ENCODE data around the gene BEST3. TPM values are rescaled to one million over a fixed set of nuclear protein-coding genes. Genes with fewer than 3 reads are reported as not detected.
A peak's percentile ranks its signal among the peaks of the same experiment; 100 is the strongest.

BEST3 gene
- not detected in 2 replicates for total RNA-seq (2014; rRNA removed; shearing (Covaris generic))

DNA sequence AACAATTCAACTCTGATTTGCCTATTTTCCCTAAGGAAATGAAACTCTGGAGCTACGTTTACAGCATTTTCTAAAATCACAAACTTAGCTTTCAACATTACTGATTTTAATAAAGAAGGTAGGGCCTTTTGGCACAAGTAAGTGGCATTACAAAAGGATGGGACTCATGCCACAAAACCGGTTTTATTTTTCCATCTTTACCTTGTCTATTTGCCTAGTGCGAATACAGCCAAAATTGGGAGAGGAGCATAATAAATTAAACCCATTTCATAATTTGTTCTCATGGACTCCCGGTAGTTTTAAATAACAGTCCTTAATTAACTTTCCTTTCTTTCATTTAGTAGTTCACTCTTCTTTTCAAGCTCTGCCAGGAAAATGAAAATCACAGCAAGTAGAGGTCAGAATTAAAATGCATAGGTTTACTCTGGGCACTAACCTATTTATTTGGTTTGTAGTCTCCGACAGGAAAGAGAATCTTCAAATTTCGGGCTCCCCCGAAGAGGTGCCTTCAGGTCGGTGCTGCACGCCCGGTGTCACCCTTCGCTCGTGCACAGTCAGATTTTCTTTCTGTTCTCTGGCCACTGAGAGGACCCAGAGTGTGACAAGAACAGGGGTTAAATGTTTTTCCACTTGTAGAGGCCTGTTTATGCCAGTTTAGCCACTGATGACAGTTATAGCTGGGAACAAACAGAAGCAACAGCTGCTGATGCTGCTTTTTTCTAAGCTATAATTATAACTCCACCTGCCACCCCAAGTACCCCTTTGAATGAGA, at the start of gene BEST3:
Gene BEST3, minus strand, starts transcription at position 535 of the 772 bp plus-strand sequence. CDS start 1,505 bp downstream, outside the sequence.
- no peak for DNase-seq (ENCODE audit: low spot score)

DNA sequence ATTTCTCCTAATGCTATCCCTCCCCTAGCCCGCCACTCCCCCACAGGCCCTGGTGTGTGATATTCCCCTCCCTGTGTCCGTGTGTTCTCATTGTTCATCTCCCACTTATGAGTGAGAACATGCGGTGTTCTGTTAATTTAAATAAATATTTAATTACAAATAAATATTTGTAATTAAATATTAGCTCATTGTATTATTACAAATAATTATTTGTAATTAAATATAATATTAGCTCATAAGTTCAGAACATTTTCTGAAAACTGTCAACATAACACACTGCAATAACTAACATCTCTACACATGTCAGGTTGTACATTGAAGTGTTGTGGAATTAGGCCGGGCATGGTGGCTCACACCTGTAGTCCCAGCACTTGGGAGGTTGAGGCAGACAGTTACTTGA, 45.0 kb upstream of the BEST3 start:
- DNase-seq (ENCODE audit: low spot score) = no peak

DNA sequence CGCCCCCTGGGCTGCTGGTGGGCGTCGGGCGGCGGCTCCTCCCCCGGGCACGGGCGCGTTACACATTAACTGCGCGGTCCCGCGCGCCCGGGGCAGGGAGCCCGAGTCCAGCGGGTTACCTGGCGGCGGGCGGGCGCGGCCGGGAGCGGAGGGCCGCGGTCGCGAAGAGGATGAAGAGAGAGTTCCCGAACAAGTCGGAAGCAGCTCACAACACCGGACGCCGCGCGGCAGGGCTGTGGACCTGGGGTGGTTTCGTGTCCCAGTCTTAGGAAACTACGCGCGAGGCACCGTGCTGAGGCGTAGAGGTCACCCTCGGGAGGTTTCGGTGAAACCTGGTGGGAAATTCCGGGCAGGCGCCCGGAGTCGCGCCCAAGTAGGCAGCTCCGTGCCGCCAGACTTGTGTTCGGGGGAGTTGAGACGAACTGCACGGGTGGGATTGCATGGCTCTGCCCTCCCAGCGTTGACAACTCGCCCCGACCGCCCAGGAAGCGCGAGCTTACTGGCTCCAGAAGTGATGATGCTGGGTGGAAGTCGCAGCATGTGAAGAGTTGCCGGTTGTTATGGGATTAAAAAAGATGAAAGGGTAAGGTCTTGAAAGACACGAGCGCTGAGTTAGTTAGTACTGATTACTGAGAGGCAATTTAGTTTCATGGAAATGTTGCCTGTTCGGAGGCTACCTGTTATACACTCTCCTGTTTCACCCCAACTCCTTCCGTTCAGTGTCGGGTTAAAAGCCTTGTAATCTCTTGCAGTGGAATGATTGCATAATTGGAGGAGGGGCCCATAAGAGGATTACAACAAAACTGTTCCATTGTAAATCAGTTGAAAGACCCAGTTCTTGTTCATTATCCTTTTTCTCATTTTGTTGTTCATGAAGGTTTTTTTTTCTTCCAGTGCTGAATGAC, 40.4 kb upstream of the BEST3 start:
- DNase-seq (ENCODE audit: low spot score) = peak; percentile 7

DNA sequence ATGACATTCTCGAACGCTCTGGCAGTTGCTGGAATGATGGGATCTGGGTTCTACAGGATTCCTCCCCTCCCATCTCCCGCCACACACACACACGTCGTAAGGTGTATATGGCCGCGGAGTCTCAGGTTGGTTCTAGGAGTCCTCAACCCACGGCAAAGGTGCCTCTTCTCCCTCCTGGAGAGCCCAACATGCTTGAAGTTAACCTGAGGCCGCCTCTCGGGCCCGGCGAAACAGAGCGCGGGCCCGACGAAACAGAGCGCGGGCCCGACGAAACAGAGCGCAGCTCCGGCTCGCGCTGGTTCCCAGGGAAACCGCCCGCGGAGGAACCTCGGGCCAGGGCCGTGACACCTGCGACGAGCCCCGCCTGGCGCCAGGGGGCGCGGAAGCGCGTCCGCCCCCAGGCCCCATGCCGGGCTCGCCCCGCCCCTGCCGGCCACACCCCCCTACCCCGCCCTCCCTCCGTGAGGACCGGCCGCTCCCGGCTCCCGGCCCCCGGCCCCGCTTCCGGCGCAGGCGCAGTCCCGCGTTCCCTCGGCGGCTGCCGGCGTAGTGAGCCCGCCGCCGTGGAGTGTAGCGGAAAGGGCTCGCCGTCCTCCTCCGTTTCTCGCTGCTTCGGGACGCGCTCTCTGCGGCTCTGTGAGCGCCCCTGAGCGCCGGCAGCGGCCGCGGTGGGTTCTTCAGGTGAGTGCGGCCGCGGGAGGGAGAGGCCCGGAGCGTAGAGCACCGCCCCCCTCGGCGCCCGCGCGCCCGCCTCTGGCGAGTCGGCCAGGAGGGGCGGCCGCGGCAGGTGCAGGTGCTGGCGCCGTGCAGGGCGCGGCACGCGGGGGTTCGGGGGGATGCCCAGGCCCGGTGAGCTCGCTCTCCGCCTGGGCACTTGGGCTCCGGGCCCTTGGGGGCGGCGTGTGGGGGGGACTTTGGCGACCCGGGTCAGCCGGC, 39.5 kb upstream of the BEST3 start, which contains the start of gene RAB3IP:
Gene RAB3IP, plus strand, starts transcription at position 510 of the 936 bp plus-strand sequence. CDS start 16,549 bp downstream, outside the sequence.
- DNase-seq (ENCODE audit: low spot score) = peak; percentile 61

DNA sequence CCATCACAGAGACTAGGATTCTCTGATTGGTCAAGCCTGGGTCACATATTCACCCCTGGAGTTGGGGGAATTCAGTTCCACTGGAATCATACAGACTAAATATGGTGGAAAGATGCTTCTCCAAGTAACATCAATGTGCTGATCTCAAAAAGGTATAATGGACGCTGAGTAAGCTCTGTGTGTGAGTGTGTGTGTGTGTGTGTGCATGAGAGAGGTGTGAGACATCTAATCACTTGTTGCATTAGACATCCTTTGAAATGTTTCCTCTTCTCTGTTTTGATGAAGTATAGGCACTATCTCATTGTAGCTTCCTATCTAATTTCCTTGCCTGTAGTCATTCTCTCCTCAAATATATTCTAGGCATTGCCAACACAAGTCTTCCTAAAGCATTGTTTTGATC, 34.5 kb upstream of the BEST3 start:
- no peak for DNase-seq (ENCODE audit: low spot score)

DNA sequence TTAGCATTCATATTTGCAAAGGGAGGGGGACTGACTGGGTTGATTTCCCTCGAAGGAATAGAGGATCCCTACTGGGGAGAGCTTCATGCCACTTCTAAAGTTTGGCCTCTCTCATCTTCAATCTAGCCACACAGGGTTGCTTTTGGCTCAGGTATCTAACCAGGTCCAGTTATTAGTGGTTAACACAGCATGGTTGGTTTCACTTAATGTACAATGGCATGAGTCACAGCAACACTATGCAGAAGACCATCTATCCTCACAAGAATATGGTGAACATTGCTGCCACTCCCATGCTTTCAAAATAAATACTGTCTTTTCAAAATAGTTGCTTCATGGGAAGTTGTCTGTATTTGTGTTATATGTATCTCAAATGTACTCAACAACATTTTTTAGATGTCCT, 33.0 kb upstream of the BEST3 start:
- DNase-seq (ENCODE audit: low spot score) = peak; percentile 15

DNA sequence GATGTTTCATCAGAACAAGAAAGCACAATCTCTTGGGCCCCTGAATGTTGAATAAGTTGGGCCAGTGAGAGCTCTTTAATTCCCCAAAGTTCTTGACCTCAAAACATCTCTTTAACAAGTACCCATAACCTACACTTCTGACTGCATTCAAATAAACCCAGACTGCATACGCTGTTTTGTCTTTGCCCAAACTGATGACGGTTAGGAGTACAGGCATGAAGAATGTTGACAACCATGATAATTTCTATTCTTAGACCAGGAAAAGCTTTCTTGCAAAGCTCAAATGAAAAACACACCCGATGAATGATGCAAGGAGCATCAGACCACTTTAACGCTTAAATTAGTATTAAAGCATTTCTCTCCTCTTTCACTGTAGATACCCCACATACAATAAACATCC, 27.8 kb upstream of the BEST3 start:
- no peak for DNase-seq (ENCODE audit: low spot score)

DNA sequence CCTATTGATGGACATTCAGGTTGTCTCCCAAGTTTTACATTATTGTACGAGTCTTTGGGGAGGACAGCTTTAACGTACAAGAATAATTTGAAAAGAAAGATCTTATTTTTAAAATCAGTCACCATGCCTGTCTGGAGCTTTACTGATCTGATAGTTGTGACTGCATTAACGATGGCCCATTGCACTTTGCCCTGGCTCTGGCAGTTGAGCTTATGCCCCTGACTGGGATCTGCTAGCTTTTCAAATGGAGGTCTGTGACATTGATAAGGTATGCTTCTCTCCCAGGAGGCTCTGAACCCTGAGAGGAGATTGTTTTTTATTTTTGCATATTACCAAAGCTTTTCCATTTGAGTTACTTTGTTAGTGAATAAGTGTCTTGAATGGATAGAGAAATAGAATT, 21.6 kb upstream of the BEST3 start:
- DNase-seq (ENCODE audit: low spot score) = no peak

DNA sequence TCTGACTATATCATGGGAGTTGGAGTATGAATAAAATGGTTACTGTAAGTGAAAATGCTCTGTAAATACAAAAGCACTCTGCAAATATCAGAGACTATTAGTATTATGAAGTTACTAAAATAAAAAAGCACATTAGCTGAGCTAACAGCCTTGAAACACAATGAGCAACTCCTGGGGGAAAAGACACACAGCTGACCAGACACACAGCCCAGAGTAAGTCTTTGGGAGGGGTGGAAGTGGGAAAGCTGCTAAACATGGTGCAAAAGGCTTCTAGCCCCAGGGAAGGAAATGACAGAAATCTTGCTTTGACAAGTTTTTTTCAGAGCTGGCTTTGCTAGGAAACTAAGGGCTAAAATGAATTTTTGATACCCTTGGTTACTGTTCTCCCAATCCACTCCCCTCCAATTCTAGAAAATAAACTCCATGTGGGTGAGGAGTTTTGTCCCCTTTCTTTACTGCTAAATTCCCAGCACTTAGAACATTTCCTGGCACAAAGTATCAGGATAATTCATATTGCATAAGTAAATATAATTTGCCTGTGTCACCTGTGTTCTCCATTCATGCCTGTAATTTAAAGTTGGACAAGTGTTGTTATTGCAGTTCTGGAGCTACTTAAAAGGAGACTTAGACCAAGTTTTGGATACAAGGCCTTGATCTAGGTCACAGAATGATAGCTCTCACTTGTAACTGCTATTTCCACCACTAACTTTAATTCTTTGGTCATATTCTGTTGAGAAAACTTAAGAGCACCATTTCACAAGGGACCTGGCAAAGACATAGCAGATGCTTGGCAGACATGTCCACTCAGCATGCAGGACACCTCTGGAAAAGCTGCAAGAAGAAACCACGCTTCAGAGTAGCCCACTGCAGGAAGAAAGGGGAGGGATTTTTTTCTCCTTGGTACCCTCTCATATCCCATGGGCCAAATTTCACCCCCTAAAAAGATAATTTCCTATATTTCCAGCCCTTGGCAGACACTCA, 20.5 kb upstream of the BEST3 start:
- no peak for DNase-seq (ENCODE audit: low spot score)

DNA sequence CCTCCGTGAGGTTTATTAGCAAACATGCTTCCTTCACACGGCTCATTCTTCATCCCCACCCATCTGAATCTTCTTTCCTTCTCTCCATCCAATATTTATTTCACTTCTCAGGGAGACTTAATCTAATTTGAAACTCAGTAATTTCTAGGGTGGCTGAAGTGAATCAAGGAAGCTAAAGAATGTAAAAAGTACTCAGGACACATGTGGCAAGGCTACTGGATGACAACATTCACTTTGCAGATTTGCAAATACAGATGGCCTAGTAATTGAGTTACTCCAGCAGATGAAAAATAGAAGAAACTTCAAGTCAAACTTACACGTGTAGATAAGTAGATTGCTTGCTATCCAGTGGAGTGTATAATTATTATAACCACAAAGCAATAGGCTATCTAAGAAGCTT, 15.4 kb upstream of the BEST3 start:
- no peak for DNase-seq (ENCODE audit: low spot score)

DNA sequence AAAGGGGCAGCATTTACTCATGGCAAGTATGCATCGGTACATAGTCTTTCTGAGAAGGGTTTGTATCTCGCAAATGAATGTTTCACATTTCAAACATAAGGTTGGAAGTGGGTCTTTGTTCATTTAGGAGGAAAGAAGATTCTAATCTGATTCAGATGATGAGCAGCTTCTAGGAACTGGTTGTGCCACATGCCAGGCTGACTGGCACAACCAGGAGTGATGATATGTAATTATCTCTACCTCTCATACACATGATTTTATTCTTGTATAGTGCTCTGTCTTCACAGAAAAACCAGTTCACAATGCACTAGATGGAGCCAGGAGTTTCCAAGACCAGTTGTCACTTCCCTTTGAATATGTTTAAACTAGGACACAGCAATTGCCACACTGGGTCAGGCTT, 13.7 kb upstream of the BEST3 start:
- DNase-seq (ENCODE audit: low spot score) = no peak

DNA sequence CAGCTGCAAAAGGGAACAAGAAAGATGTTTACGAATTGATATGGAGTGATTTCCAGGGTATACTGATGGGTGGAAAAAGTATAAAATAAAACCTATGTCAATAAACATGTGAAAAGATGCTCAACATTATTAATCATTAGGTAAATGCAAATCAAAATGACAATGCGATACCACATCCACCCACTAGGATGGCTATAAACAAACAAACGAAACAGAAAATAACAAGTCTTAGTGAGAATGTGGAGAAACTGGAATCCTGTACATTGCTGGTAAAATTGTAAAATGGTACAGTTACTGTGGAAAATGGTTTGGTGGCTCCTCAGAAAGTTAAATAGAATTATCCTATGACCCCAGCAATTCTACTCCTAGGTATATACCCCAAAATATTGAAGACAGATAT, 9.5 kb upstream of the BEST3 start:
- DNase-seq (ENCODE audit: low spot score) = no peak

DNA sequence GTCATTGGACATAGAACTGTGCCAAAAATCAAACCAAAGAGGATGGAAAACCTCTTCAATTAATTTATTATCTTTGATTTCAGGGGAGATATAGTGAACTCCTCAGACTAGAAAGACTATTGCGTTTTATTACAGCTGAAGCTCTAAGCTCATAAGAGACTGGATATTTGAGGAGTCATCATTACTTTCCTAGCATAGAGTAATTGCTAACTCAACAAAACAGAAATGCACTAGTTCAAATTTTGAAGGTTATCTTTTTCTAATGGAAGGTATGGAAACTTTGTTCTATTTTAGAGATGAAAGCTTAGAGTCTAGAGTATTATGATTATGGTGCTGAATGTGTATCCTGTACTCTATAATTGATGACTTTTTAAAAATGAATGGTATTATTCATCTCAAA, 5.3 kb upstream of the BEST3 start:
- DNase-seq (ENCODE audit: low spot score) = no peak

DNA sequence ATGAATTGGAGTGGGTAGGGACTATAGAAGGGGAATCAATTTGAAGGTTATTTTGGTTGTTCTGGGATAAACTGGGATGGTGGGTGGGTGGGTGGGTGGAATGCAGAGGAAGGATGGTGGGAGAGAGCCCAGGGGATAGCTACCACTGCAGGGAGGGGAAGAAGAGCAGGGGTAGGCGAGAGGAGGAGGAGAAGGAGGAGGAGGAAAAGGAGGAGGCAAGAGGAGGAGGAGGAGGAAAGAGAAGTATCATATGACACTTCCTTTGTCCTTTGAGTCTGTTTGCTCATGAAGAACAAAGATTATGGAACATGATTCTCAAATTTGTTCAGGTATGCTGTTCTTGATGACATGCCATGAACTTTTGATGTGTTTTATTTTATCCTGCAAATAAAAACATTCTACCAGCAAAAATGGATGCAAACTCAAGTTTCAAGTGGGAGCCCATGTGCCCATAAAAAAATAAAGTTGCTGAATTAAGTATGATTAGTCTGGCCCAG, 4.1 kb upstream of the BEST3 start:
- DNase-seq (ENCODE audit: low spot score) = no peak

DNA sequence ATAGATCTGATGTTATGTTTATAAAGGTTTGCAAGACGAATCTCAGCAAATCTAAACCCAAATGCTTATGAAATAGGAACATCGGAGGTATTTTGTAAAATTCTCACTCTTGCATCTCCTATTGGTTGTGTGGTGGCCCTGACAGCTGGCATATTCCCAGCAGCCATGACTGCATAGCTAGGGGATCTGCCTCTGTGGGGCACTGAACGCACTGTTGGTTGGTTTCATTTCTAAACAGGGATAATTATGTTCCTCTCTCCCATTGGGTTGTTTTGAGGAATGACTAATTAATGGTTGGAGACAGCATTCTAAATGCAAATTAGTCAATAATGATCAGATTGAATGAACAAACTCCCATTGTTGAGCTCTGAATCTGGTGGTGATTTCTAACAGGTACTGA, 2.7 kb upstream of the BEST3 start:
- DNase-seq (ENCODE audit: low spot score) = no peak

DNA sequence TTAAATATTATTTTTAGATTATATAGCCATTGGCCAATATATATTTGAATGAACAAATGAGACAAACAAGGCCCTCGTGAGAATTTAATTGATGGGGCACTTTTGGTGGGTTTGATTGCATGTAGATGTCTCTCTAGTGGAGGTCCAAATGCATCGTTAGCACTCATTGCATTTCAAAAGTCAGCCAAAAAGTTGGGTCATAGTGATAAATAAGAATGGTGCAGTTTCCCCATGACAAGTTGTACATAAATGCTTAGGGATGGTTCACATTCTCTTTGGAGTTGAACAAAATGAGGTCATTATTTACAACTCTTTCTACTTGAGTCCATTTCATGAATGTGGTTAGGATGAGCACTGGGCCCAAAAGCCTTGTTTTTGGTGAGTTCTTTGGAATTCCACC, 1.0 kb downstream of the BEST3 start:
- DNase-seq (ENCODE audit: low spot score) = no peak

DNA sequence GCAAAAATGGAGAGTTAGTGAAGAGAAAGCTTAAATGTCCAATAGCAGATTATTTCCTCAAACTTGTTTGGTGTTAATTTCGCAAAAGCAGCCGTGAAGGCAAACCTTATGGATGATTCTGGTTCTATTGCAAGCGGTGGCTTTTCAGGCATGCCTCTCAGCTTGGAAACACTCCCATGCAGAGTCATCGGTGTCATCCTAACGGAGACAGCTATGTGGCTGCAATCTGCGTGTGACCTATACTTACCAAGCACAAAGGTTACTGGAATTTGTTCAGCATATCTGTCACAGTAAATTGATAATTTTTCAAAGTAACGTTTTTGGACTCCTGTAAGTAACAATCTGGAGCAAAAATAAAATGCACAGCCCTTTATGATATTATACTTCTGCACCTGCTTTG, 5.0 kb downstream of the BEST3 start:
- no peak for DNase-seq (ENCODE audit: low spot score)

DNA sequence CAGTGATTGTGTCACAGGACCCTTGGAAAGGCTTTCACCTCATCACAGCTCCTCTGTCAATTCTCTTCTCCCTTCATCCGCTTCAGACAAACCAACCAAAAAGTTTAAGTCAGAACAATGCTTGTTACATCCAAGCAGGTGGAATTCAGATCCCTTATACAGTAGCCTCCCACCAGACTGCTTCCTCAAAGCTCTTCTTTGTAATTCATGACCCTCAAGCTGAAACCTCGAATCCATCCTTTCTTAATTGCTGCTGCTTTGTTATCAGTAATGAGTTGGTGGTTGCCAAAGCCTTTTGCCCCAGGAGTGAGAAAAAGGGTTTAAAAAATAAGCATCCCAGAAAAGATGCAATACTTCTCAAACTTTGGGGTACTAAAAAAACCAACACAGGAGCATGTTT, 9.5 kb downstream of the BEST3 start:
- no peak for DNase-seq (ENCODE audit: low spot score)

DNA sequence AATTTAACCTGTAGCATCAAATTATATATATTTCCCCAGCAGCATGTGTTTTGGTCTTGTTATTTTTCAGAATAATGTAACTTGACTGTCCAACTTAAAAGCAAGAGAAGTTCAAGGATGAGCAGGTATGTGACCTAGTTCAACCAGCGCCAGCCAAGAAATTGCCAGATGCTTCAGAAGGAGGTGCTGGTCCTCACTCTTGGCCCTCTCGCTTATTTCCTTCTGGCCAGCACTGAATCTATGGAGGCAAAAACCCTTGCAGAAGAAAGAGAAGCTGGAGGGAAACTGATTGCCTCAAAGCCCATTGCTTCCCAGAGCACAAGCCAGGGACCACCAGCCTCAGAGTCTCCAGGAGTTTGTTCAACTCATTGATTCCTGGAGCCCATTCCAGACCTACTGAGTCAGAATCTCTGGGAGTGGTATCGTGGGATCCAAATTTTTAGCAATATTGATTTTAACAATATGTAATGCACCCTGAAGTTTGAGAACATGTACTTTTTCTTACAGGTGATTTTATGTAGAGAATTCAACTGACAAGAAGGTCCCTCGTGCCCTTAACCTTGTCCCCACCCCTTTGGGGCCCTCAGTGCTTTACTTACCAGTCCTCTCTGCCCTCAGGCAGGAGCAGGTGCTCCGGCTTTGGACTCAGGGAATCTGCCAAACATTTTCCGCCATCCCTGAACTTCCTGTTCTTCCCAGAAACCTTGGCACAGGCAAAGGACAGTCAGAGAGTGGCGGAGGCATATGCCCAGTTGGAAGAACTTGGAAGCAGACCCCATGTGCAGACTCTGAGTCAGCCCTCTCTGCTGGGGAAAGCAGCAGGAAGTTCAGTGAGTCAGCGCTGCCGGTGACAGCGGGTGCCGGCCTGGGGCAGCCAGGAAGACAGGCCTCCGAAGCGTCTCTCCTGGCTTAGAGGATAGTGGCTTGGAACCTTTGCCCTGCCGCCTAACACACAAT, 10.4 kb downstream of the BEST3 start:
- DNase-seq (ENCODE audit: low spot score) = peak; percentile 88

Data from H4 (cell line).